ENCODE results near the gene ZNF488. TPM values are rescaled to one million over a fixed set of nuclear protein-coding genes. Genes with fewer than 3 reads are reported as not detected.

Gene ZNF488
- total RNA-seq, 4 donors from 2014 or later: 0.11 TPM; not detected in 3

DNA sequence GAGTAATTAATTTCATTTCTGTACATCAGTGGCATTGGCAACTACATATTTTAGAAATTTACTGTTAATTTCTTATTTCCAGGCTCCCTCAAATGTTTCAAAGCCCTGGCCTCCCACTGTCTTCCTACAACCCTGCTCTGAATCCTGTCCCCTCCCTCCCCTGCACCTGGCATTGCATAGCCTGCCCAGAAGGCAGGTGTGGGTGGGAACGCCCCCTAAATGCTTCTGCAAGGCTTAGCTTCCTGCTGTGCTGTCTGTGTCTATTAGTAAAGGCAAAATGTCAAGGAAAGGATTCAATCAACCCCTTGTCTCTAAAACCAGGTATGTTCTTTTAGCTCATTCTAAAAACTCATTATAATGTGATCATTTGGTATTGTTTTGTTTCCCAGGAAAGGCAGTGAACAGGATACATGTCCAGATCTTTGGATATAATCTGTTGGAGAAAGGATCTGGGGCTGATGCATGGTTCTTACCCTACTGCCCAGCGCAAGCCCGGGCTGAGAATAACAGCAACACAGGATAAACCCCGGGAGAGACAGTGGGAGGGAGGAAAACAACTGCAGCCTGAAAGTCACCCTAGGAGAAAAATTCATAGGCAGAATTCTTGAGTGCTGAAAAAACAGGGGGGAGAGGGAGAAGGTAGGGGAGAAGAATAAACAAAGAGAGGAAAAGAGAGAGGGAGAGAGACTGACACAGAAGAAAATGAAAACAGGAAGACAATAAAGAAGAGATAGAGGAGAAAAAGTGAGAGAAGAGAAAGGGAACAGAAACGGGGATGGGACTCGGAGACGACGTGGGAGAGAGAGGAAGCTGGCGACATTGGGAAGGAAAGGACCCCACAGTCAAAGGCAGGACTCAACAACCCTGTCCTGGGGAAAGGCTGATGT lies 589 bp downstream of the ZNF488 start:
- Histone ChIP-seq H3K27me3 (peaks cover 0 to 9% (median 0%) of the 10 kb centered on the region in 4 donors), H3K4me3 (peak overlapping the region; percentile 65 to 83 (median 78)), H3K36me3 (no peaks in the 10 kb centered on the region), H3K9me3 (no peaks in the 10 kb centered on the region), H3K4me1 (peaks cover 0 to 15% (median 13%) of the 10 kb centered on the region in 4 donors), H3K27ac (replicated peaks in 1 of 4) (peak overlapping the region in 1 of 4 donors; percentile 83)
- WGBS: 24% methylated on average over 9 of the region's 9 CpGs
- TF ChIP-seq, protein P1, sequence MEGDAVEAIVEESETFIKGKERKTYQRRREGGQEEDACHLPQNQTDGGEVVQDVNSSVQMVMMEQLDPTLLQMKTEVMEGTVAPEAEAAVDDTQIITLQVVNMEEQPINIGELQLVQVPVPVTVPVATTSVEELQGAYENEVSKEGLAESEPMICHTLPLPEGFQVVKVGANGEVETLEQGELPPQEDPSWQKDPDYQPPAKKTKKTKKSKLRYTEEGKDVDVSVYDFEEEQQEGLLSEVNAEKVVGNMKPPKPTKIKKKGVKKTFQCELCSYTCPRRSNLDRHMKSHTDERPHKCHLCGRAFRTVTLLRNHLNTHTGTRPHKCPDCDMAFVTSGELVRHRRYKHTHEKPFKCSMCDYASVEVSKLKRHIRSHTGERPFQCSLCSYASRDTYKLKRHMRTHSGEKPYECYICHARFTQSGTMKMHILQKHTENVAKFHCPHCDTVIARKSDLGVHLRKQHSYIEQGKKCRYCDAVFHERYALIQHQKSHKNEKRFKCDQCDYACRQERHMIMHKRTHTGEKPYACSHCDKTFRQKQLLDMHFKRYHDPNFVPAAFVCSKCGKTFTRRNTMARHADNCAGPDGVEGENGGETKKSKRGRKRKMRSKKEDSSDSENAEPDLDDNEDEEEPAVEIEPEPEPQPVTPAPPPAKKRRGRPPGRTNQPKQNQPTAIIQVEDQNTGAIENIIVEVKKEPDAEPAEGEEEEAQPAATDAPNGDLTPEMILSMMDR (IDR thresholded peaks at IDR 0.05): no peak
- TF ChIP-seq POLR2AphosphoS5 (IDR thresholded peaks at IDR 0.05) (no peak), EP300 (IDR thresholded peaks at IDR 0.05) (no peak), POLR2A (IDR thresholded peaks at IDR 0.05; ENCODE audit: low read depth) (no peak)
- intact Hi-C loops (cut with DNase I): no loop called here
- no peak for DNase-seq (ENCODE audit: extremely low spot score)

DNA sequence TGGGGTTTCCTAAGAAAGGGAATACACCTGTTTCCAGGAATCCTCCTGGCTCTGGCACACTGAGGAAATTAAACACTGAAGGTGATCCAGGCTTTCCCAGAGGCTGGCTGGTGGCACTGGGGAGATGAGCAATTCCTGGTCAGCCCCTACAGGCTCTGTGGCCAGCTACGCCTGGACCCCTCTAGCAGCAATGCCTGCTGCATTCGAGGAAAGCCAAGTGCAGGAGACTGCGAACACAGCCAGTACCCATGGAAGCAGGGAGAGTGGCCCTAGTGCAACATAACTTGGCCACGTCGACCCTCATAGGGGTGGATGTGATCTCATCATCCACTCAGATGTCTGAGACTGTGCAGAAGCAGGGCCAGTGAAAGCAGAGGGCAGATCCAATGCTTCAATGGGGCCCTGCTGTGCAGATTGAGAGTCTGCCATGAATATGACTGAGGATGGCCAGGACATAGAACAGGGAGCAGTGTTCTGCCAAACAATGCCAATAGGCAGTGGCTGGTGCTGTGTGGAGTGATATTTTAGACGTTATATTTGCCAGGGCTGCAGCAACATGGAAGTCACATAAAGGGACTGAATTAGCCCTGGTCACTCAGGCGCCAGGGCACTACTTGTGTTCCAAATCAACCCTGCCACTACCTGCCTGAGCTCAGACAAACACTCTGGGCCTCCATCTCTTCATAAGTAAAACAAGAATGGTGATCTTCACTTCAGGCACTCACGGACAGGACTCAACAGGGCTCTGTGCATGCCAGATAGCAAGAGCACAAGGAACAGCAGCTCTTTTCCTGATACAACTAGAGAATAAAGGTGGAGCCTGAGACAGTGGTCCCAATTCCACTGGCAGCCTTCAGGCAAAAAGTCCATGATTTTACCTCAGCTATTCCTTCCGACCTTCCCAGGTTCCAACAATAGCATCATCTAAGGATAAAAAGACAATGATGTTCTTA lies 2.4 kb downstream of the ZNF488 start:
- no peak for DNase-seq (ENCODE audit: extremely low spot score)
- H3K9me3 ChIP-seq: no peaks in the 10 kb centered on the region
- no peaks in the 10 kb centered on the region for H3K36me3 ChIP-seq
- peaks cover 0 to 21% (median 0%) of the 10 kb centered on the region in 4 donors for H3K27me3 ChIP-seq
- intact Hi-C loops (cut with DNase I): no loop called here
- H3K4me3 ChIP-seq: no peak overlapping the region
- 87% methylated on average over 8 of the region's 9 CpGs for WGBS
- H3K4me1 ChIP-seq: peaks cover 0 to 15% (median 13%) of the 10 kb centered on the region in 4 donors
- no peak overlapping the region for H3K27ac ChIP-seq (replicated peaks in 1 of 4)
- TF ChIP-seq, protein P1 (IDR thresholded peaks at IDR 0.05): no peak
- TF ChIP-seq POLR2A (IDR thresholded peaks at IDR 0.05; ENCODE audit: low read depth) (no peak), POLR2AphosphoS5 (IDR thresholded peaks at IDR 0.05) (no peak), EP300 (IDR thresholded peaks at IDR 0.05) (no peak)

DNA sequence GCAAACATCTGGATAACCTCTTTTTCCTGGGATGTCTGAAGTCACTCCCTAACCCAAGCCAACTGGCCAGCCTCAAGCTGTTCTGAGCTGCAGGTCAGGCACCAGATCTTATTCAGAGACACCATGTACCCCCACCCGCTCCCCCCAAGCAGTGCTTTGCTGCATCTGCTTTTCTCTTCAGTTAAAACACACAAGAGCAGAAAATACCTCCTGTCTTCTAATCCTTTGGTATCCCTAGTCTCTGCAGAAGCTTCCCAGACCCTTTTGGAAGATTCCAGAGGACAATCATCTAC lies 3.0 kb downstream of the ZNF488 start:
- no peaks in the 10 kb centered on the region for H3K36me3 ChIP-seq
- 56% methylated on average over 1 of the region's 1 CpG for WGBS
- peaks cover 0 to 23% (median 0%) of the 10 kb centered on the region in 4 donors for H3K27me3 ChIP-seq
- no peak overlapping the region for H3K27ac ChIP-seq (replicated peaks in 1 of 4)
- H3K4me3 ChIP-seq: no peak overlapping the region
- no peak for TF ChIP-seq POLR2A (IDR thresholded peaks at IDR 0.05; ENCODE audit: low read depth)
- no peak for TF ChIP-seq EP300 (IDR thresholded peaks at IDR 0.05)
- TF ChIP-seq POLR2AphosphoS5 (IDR thresholded peaks at IDR 0.05): no peak
- TF ChIP-seq, protein P1 (IDR thresholded peaks at IDR 0.05): no peak
- H3K4me1 ChIP-seq: peaks cover 0 to 15% (median 13%) of the 10 kb centered on the region in 4 donors
- intact Hi-C loops (cut with DNase I): no loop called here
- DNase-seq (ENCODE audit: extremely low spot score): no peak
- no peaks in the 10 kb centered on the region for H3K9me3 ChIP-seq

DNA sequence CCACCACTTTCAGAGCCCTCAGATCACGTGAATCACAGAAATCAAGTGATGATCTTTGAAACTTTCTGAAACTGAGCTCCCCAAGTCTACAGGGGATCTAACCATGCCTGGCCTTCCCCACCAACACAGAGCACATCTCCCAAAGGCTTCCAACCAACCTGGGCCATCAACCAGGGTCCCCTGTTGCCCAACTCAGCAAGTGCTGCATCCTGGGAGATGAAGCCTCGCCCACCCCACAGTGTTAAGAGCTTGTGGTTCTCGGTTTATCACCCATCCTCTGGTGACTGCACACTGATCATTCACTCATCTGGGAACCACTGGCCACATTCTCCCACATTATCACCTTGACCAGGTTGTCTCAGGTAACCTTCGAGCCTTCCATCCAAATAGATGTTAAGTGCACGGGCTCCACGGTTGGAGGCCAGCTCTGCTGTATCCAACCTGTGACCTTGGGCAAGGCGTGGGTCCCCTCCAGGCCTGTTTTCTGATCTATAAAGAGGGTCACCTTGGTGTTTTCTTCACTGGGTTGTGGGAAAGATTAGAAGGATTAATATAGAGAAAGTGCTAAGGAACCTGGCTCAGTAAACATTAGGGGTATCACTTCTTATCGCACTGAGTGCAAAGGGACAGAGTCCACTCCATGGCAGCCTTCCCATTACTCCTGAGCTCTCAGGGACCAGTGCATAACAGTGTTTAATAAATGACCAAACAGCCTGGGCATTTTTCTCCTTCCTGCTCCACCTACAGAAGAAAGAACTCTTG lies 3.6 kb downstream of the ZNF488 start:
- intact Hi-C loops (cut with DNase I): no loop called here
- WGBS: 86% methylated on average over 8 of the region's 8 CpGs
- Histone ChIP-seq H3K36me3 (no peaks in the 10 kb centered on the region), H3K27me3 (peaks cover 0 to 23% (median 0%) of the 10 kb centered on the region in 4 donors), H3K4me1 (peaks cover 0 to 15% (median 14%) of the 10 kb centered on the region in 4 donors), H3K9me3 (no peaks in the 10 kb centered on the region), H3K27ac (replicated peaks in 1 of 4) (no peak overlapping the region), H3K4me3 (no peak overlapping the region)
- TF ChIP-seq EP300 (IDR thresholded peaks at IDR 0.05) (no peak), POLR2A (IDR thresholded peaks at IDR 0.05; ENCODE audit: low read depth) (no peak), POLR2AphosphoS5 (IDR thresholded peaks at IDR 0.05) (no peak)
- TF ChIP-seq, protein P1 (IDR thresholded peaks at IDR 0.05): no peak
- DNase-seq (ENCODE audit: extremely low spot score): no peak

All from esophagus muscularis mucosa (tissue), 4 donors.